ENCODE data around the gene PDCD11.
A peak's percentile ranks its signal among the peaks of the same experiment; 100 is the strongest.
"Not testable (repeated sequence)": the region's sequence is repeated elsewhere in the genome, so short reads cannot be mapped to it uniquely, and the experiment has no call there.

The PDCD11 gene

GRCh38 chr10:103478671-103479070, 82.2 kb downstream of the PDCD11 start:
- no peak for DNase-seq

GRCh38 chr10:103479135-103479534, 82.7 kb downstream of the PDCD11 start, which contains the start of gene CALHM3:
TSS of gene CALHM3 (minus strand) at chr10:103479240. CDS start at chr10:103479032, 208 bp downstream.
- DNase-seq = no peak

GRCh38 chr10:103480521-103480920, 84.1 kb downstream of the PDCD11 start:
- DNase-seq = no peak

- DNase-seq = no peak
Observed at GRCh38 chr10:103481974-103482531, 85.6 kb downstream of the PDCD11 start.

- not testable (repeated sequence) for DNase-seq
Observed at GRCh38 chr10:103486635-103487409, 90.4 kb downstream of the PDCD11 start.

GRCh38 chr10:103487410-103487708, 90.9 kb downstream of the PDCD11 start:
- DNase-seq = no peak

GRCh38 chr10:103490986-103491314, 94.5 kb downstream of the PDCD11 start:
- no peak for DNase-seq

- DNase-seq = no peak
Observed at GRCh38 chr10:103491729-103492364, 95.4 kb downstream of the PDCD11 start.

GRCh38 chr10:103492655-103493261, 96.3 kb downstream of the PDCD11 start:
- no peak for DNase-seq

- peak; percentile 31 to 38 for DNase-seq
Observed at GRCh38 chr10:103493362-103493915, 97.0 kb downstream of the PDCD11 start, which contains the start of gene NEURL1. TSS of gene NEURL1 (plus strand) at chr10:103493705. CDS start at chr10:103494388, 683 bp downstream.

- DNase-seq = peak; percentile 31 to 45
Observed at GRCh38 chr10:103493916-103494877, 97.8 kb downstream of the PDCD11 start.

GRCh38 chr10:103495321-103495720, 98.9 kb downstream of the PDCD11 start:
- DNase-seq = no peak
